ENCODE measurements around the gene PPRC1.

- TF ChIP-seq CTCF (IDR thresholded peaks at IDR 0.05), result peak; percentile 96
- no peak for TF ChIP-seq EZH2 (IDR thresholded peaks at IDR 0.05; ENCODE audit: borderline replicate concordance, insufficient read depth, low read depth, low read length, poor library complexity, severe bottlenecking)
These were observed at the start of gene PPRC1 for GRCh38 chr10:102132563-102133372.
